ENCODE measurements around the gene RSPH10B2.
"Not testable (repeated sequence)": the region's sequence is repeated elsewhere in the genome, so short reads cannot be mapped to it uniquely, and the experiment has no call there.

The RSPH10B2 gene

GRCh38 chr7:6792113-6792872 is 38.4 kb downstream of the RSPH10B2 start:
- not testable (repeated sequence) for DNase-seq

- not testable (repeated sequence) for DNase-seq
Measured at GRCh38 chr7:6794276-6794675, 40.4 kb downstream of the RSPH10B2 start.

GRCh38 chr7:6797218-6797617 is 43.3 kb downstream of the RSPH10B2 start:
- DNase-seq = not testable (repeated sequence)

GRCh38 chr7:6798047-6798446 is 44.1 kb downstream of the RSPH10B2 start:
- DNase-seq = not testable (repeated sequence)

GRCh38 chr7:6799887-6800286 is 46.0 kb downstream of the RSPH10B2 start:
- not testable (repeated sequence) for DNase-seq

GRCh38 chr7:6800331-6800730 is 46.4 kb downstream of the RSPH10B2 start:
- DNase-seq = not testable (repeated sequence)

GRCh38 chr7:6807393-6807918 is 53.6 kb downstream of the RSPH10B2 start:
- DNase-seq = not testable (repeated sequence)

- not testable (repeated sequence) for DNase-seq
Measured at GRCh38 chr7:6807959-6808358, 54.1 kb downstream of the RSPH10B2 start.

- not testable (repeated sequence) for DNase-seq
Measured at GRCh38 chr7:6813011-6813410, 59.1 kb downstream of the RSPH10B2 start.

GRCh38 chr7:6815470-6815869 is 61.6 kb downstream of the RSPH10B2 start:
- not testable (repeated sequence) for DNase-seq

GRCh38 chr7:6821622-6822021 is 67.7 kb downstream of the RSPH10B2 start:
- DNase-seq = not testable (repeated sequence)

GRCh38 chr7:6825236-6826125 is 71.6 kb downstream of the RSPH10B2 start:
- not testable (repeated sequence) for DNase-seq

GRCh38 chr7:6826151-6826550 is 72.2 kb downstream of the RSPH10B2 start, which contains the start of gene CCZ1B:
TSS of gene CCZ1B (minus strand) at chr7:6826275. CDS start at chr7:6826197, 78 bp downstream.
- peak; percentile 63 to 92 (median 84) for DNase-seq

GRCh38 chr7:6827180-6827579 is 73.3 kb downstream of the RSPH10B2 start:
- not testable (repeated sequence) for DNase-seq

- DNase-seq = not testable (repeated sequence)
Measured at GRCh38 chr7:6829616-6830015, 75.7 kb downstream of the RSPH10B2 start.

- DNase-seq = not testable (repeated sequence)
Measured at GRCh38 chr7:6830026-6830425, 76.1 kb downstream of the RSPH10B2 start.

GRCh38 chr7:6831018-6831725 is 77.3 kb downstream of the RSPH10B2 start:
- DNase-seq = no peak

- DNase-seq = no peak
Measured at GRCh38 chr7:6833636-6834035, 79.7 kb downstream of the RSPH10B2 start.

- not testable (repeated sequence) for DNase-seq
Measured at GRCh38 chr7:6835521-6835920, 81.6 kb downstream of the RSPH10B2 start.

- not testable (repeated sequence) for DNase-seq
Measured at GRCh38 chr7:6837081-6837480, 83.2 kb downstream of the RSPH10B2 start.

- peak in 1 of 5 experiments; percentile 31 for DNase-seq
Measured at GRCh38 chr7:6842278-6842921, 88.5 kb downstream of the RSPH10B2 start.

- DNase-seq = not testable (repeated sequence)
Measured at GRCh38 chr7:6843092-6843491, 89.2 kb downstream of the RSPH10B2 start.
